H1 (cell line): ENCODE results near the gene LMNTD2. TPM values are rescaled to one million over a fixed set of nuclear protein-coding genes. Genes with fewer than 3 reads are reported as not detected.

Experiments
- ATF2 ChIP-seq: IDR thresholded peaks from 2 replicates; pipeline ENCODE4 v1.6.1; 2012; ENCODE audit warnings: low read length, inconsistent platforms
- EGR1 ChIP-seq: IDR thresholded peaks from 2 replicates; pipeline ENCODE4 v1.6.1; 2011; ENCODE audit warnings: low read depth, low read length, borderline replicate concordance
- GABPA ChIP-seq: IDR thresholded peaks from 2 replicates; pipeline ENCODE4 v1.6.1; 2011; ENCODE audit warnings: mild to moderate bottlenecking, low read length, moderate library complexity, borderline replicate concordance; ENCODE audit not compliant: insufficient read depth
- HDAC2 ChIP-seq, 2 experiments: fragments of 300-600 bp in 1 of 2; sonication (generic) in 1 of 2; IDR thresholded peaks; 2 replicates each; pipeline ENCODE4 v1.6.1; 2011 to 2012; ENCODE audit warnings: low read depth in 2 of 2, low read length in 2 of 2, mild to moderate bottlenecking in 2 of 2, moderate library complexity in 2 of 2, borderline replicate concordance in 1 of 2, inconsistent platforms in 1 of 2
- SAP30 ChIP-seq: fragments of 300-600 bp; sonication (generic); IDR thresholded peaks from 2 replicates; pipeline ENCODE4 v1.7.1; 2012; ENCODE audit warnings: low read length, moderate library complexity, mild to moderate bottlenecking, inconsistent platforms; ENCODE audit not compliant: insufficient read depth, insufficient replicate concordance
- SP1 ChIP-seq: IDR thresholded peaks from 2 replicates; pipeline ENCODE4 v1.6.1; 2011; ENCODE audit warnings: low read depth, low read length
- SUZ12 ChIP-seq: fragments of 200-600 bp; sonication (generic); IDR thresholded peaks from 2 replicates; pipeline ENCODE4 v1.6.1; 2012; ENCODE audit warnings: mild to moderate bottlenecking, inconsistent platforms, low read length, moderate library complexity, mixed read lengths
- TAF7 ChIP-seq: optimal IDR thresholded peaks from 2 replicates; pipeline ENCODE3; 2011; ENCODE audit warnings: low read depth, mild to moderate bottlenecking, inconsistent platforms, low read length, moderate library complexity, borderline replicate concordance
- TBP ChIP-seq: IDR thresholded peaks from 2 replicates; pipeline ENCODE4 v1.6.1; 2011; ENCODE audit warnings: low read depth, low read length, improper control_type of control experiment
- TEAD4 ChIP-seq: IDR thresholded peaks from 2 replicates; pipeline ENCODE4 v1.6.1; 2012; ENCODE audit warnings: low read depth, low read length, inconsistent platforms, mixed read lengths
- ZNF274 ChIP-seq: IDR thresholded peaks from 2 replicates; pipeline ENCODE4 v1.7.0; 2012; ENCODE audit warnings: low read length, borderline replicate concordance; ENCODE audit errors: extremely low read depth
- polyA plus RNA-seq, 7 experiments: library from polyadenylated mRNA; depleted of rRNA in 3 of 7; stranded (reverse) in 5 of 7; unstranded in 2 of 7; fragments of >200 nt in 5 of 7; fragments of 200-250 nt in 2 of 7; gene quantifications; 1 replicate in 5 of 7; 2 replicates in 1 of 7; 4 replicates in 1 of 7; pipeline versions ENCODE4 v1.2.1 to v1.2.3, GENCODE V29; 2011 to 2013; ENCODE audit warnings: missing spikeins in 2 of 7, mixed read lengths in 2 of 7
- total RNA-seq: library from RNA; stranded (reverse); fragmentation: NEBNext Ultra II Directional; extraction: Animal tissue kit (Norgen Biotek cat#: 25700); gene quantifications from 2 replicates; pipeline ENCODE4 v1.2.1, GENCODE V29; 2021

The LMNTD2 gene
- total and polyA plus RNA-seq, 2 of the 8 experiments (the other 6 are each of a cell fraction or from before 2014, with no cell fraction given), result 1.6 to 3.1 TPM

GRCh38 chr11:530960-531831, 29.3 kb downstream of the LMNTD2 start (continued):
- TF ChIP-seq ATF2 (no peak), SP1 (no peak), GABPA (no peak), TAF7 (no peak), SAP30 (no peak), TEAD4 (no peak), ZNF274 (no peak), HDAC2 (IDR thresholded peaks at IDR 0.05; ENCODE audit: borderline replicate concordance in 1 of 2, low read depth in 2 of 2, low read length in 2 of 2) (no peak), SUZ12 (no peak), TBP (no peak), EGR1 (no peak)
